ENCODE results near the gene ZMYND11. TPM values are rescaled to one million over a fixed set of nuclear protein-coding genes. Genes with fewer than 3 reads are reported as not detected.

Gene ZMYND11
- total and polyA plus RNA-seq, 9 of the 15 experiments (the other 6 are each of a cell fraction or from before 2014, with no cell fraction given), result 2.7 to 13.8 (median 8.8) TPM

DNA sequence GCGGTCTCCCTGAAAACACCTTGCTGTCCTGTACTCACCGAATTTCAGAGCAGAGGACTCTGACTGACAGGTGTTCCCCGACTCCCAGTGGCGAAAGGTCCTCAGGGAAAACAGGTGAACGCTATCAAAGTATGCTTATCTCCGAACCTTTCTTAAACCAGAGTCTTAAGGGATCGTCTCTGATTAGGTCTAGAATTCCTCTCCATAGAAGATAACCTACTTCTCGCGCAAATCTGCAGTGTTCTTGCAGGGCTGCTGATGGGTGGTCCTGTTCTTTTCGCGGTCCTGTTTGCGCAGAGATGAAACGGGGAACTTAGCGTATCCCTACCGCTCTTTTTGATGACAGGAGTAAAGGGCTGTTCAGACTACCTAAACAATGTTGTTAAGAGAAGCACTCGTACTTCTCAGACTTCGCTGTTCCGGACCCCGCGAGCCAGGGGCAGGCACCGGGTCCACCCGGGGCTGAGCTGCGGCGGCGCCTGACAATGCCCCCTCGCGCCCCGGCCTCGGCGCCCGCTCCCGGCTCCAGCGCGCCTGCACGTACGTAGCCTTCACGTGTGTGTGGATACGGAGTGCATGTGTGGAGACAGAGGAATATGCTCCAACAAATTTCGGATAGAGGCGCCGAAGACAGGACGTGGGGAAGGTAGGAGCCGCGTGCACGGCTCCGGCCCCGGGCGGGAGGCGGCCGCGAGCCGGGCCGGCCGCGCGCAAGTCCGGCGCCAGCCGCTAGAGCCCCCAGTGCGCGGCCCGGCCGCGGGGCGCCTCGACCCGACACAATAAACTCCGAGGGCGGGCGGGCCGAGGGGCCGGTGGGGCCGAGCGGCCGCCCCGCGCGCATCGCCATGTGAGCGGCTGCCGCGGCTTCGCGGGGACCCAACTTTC is 766 bp upstream of the ZMYND11 start (continued):
- no peak for TF ChIP-seq POLR2H (tag; IDR thresholded peaks at IDR 0.05; ENCODE audit: low read depth)
- TF ChIP-seq PTRF (tag; IDR thresholded peaks at IDR 0.05), result no peak
- no peak for TF ChIP-seq EHMT2 (IDR thresholded peaks at IDR 0.05)
- TF ChIP-seq RBFOX2 (IDR thresholded peaks at IDR 0.05; ENCODE audit: low read depth, low read length), result no peak
- TF ChIP-seq KLF16 (IDR thresholded peaks at IDR 0.05), result no peak
- no peak for TF ChIP-seq ZNF766 (CRISPR knock-in tag; conservative IDR thresholded peaks at IDR 0.05)
- TF ChIP-seq, protein P1, sequence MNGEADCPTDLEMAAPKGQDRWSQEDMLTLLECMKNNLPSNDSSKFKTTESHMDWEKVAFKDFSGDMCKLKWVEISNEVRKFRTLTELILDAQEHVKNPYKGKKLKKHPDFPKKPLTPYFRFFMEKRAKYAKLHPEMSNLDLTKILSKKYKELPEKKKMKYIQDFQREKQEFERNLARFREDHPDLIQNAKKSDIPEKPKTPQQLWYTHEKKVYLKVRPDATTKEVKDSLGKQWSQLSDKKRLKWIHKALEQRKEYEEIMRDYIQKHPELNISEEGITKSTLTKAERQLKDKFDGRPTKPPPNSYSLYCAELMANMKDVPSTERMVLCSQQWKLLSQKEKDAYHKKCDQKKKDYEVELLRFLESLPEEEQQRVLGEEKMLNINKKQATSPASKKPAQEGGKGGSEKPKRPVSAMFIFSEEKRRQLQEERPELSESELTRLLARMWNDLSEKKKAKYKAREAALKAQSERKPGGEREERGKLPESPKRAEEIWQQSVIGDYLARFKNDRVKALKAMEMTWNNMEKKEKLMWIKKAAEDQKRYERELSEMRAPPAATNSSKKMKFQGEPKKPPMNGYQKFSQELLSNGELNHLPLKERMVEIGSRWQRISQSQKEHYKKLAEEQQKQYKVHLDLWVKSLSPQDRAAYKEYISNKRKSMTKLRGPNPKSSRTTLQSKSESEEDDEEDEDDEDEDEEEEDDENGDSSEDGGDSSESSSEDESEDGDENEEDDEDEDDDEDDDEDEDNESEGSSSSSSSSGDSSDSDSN (IDR thresholded peaks at IDR 0.05; ENCODE audit: borderline replicate concordance in 1 of 2, low read depth in 2 of 2, low read length in 2 of 2), result 0 out of 4 replicates have a peak, but pooled peaks of 1 of the 2 experiments have one; percentile 25

Data from K562 (cell line).